Activated CD8-positive, alpha-beta memory T cell treated with anti-CD3 and anti-CD28 coated beads, Interleukin-2, amount 50 U/mL, for 1 hour (primary cell): Measurements from ENCODE around the gene PPFIA4.
"Not testable (repeated sequence)": the region's sequence is repeated elsewhere in the genome, so short reads cannot be mapped to it uniquely, and the experiment has no call there.

Experiments used
- DNase-seq: peaks from one replicate; pipeline ENCODE4 v3.0.0-alpha.2; 2020; ENCODE audit errors: extremely low read depth

The PPFIA4 gene

DNA sequence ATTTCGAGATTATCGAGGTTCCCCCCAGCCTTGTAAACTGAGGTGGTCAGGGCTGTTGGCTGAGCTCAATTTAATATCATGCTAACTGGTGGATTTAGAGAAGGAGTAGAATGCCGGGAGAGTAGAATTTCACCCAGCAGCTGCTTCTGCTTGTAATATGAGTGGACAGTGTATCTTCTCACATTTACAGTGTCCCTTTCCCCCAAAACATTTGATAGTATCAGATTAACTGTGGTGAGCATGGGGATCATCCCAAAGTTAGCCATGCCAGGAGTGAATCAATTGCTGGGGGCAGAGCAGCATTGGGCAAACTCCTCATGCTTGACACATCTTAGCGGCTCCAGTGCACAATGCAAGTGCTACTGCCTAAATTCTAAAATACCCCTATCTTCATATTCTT lies 9.2 kb upstream of the PPFIA4 start:
- DNase-seq: no peak

GRCh38 chr1:203017692-203018091 lies 8.6 kb upstream of the PPFIA4 start:
- no peak for DNase-seq

GRCh38 chr1:203022855-203023254 lies 3.4 kb upstream of the PPFIA4 start:
- not testable (repeated sequence) for DNase-seq

DNA sequence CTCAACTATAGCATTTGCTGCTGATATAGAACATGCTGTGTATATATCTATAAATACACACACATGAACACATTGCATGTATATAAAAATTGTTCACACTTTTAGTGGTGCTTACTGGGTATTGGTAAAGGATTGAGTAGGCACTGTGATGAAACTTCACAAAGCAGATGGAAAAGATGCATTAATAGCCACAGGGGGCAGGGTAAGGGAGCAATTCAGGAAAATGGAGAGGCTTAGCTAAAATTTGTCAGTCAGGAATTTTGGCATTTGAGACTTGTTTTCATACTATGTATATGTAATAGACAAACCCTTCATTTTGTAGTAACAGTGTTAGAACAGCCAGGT lies 633 bp upstream of the PPFIA4 start:
- DNase-seq: no peak

DNA sequence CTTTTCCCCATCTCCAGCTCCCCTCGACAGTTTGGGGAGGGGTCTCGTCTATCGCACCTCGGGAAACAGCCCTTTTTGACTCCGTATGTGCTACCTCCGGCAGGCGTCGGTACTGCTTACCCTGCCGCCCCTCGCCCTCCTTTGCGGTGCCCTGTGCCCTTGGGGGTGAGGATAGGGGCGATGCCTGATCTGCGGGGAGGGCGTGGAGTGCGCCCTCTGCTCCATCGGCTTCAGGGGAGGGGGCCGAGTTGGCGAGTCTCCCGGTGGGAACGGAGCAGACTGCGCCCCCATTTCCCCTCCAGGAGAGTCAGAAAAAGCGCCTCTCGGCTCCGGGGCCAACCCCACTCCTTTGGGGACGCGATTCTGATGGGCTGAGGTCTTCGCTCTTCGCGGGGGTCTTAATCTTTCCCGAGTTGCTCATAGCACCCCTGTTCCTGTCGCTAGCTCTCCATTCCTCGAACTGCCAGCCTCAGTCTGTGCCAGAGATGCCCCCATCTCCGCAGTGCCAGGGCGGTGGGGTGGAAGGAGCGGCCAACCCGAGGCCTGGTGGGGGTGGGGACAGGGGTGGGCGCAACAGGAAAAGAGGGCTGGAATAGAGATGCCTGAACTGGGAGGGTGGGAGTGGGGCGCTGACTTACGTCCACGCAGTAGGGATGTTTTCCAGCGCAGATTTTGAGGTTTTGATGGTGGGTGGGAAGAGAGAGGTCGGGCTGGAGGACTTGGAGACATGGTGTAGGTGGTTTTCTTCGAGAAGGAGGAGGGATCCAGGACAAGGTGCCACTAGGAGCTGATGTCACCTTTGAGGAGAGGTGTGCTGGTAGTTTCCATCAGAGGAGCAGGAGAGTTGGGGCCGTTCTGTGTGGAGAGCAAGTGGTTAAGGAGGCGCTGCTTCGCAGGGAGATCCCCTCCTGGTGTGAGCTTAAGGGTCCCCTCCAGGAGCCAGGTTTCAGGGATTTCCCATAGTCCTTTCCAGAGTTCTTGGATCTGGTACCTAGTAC lies 674 bp downstream of the PPFIA4 start:
- DNase-seq: no peak

DNA sequence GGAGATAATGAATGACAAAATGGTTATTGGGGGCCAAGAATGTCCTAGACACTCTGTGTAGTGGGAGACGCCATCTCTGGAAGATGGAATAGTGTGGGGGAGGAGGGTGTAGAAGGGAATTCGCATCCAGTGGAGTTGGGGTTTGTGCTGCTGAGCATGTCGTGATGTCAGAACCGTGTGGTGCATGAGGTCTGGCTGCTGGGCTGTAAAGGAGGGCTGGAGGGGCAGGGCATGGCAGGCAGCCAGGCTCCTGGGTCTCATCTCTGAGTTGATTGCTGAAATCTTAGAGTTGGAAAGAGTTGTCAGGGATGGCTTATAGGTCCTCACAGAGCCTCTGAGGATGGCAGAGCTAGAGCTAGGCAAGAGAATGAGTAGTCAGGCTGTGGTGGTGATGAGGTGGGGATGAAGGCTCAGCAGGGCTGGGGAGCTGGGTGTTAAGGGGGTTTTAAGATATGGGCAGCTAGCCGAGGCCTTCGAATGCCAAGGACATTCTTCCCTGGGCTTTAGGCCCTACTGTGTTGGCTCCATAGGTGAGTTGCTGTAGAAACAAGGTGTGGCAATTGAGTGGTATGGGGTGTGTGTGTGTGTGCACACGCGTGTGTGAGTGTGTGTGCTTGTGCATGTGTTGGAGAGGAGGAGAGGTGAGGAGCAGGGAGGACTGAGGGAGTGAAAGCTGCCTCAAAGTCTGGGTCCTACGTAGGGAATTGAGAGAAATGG lies 1.9 kb downstream of the PPFIA4 start:
- no peak for DNase-seq

GRCh38 chr1:203028784-203029553 lies 2.7 kb downstream of the PPFIA4 start:
- DNase-seq: no peak

GRCh38 chr1:203031467-203031866 lies 5.2 kb downstream of the PPFIA4 start:
- DNase-seq: no peak

- DNase-seq: no peak
Observed at GRCh38 chr1:203033287-203033686, 7.0 kb downstream of the PPFIA4 start.

GRCh38 chr1:203033917-203034316 lies 7.6 kb downstream of the PPFIA4 start:
- no peak for DNase-seq

DNA sequence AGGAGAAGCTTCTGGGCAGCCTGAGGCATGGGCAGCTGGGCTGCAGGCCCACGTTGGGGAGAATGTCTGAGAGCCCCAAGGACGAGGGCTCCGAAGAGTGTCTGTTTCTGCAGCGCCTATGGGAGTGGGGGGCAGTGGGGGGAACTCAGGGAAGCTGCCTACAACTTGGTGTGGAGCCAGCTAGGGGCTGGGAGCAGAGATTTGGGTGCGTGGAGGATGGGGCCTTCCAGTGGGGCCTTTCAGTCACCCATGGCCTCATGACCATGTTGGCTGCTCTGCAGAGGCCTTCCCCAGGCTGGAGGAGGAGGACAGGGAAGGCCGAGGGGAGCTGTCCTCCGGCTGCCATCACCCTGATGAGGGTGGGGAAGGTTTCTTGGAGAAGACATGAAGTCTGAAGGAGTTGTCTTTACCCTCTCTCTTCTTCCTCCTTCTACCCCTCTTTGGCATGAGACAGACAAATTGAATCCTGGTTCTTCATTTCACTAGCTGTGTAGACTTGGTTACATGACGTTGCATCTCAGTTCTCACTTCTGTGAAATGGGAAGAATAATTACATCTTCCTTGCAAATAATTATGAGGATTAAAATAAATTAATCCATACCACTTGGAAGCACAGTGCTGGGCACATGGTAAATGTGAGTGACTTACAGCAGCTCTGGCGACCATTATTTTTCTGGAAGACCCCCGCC lies 8.3 kb downstream of the PPFIA4 start:
- no peak for DNase-seq

- DNase-seq: no peak
Observed at GRCh38 chr1:203035111-203036000, 9.1 kb downstream of the PPFIA4 start.

DNA sequence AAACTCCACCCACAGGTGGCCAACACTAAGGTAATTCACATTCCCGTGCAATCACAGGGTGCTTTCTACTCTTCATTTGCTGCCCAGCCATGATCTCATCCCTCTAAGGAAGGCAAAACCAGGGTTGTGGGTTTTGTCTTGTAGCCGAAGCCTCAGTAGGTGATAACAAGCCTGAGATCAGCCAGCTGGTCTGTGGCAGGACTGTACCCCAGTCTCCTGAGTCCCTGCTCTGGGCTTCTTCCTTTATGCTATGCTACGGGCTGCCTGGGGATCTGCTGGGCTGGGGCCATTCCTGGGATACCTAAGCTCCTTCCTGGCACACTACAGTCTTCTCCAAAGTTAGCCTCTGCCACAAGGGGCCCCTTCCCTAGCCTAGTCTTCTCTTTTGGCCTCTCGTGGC lies 9.8 kb downstream of the PPFIA4 start:
- DNase-seq: no peak

DNA sequence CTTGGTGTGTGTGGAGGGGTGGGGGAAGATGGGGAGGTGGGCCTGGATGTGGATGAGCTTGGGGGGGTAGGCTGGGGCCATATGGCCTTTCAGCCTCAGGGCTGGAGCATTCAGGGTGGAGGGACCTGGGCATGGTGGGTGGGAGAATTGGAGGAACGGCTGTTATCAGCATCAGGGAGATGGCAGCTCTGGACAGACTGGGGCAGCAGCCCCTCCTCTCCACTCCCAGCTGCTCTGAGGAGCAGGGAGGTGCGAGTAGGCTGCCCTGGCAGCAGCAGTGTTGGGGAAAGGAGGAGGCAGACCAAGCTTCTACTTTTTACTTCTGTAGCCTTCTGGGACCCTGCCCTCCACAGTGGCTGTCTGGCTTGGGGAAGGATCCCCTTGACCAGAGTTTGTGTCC lies 10.2 kb downstream of the PPFIA4 start:
- DNase-seq: no peak

- DNase-seq: no peak
Observed at GRCh38 chr1:203037509-203038190, 11.4 kb downstream of the PPFIA4 start.

DNA sequence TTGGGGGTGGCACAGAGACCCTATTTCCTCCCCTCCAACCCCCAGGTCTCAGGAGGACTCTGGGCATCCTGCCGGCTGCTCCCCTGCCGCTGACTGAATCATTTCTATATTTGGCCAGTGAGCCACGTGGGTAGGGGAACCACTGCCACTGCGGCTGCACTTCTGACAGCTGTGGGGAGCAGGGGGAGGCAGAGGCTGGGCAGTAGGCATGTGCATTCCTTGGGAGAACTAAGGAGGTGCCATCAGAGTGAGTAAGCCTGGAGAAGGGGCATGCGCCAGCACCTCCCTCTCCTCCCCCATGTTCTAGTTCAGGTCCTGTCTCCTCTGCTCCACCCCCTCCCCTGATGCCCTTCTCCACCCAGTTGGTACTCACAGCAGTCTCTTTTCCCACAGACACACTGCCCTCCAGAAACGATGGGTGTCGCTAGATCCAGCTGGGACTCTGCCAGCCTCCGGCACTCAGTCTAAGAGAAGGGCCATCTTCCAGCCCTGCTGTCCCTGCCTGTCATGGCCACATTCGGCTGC lies 12.0 kb downstream of the PPFIA4 start:
- no peak for DNase-seq

DNA sequence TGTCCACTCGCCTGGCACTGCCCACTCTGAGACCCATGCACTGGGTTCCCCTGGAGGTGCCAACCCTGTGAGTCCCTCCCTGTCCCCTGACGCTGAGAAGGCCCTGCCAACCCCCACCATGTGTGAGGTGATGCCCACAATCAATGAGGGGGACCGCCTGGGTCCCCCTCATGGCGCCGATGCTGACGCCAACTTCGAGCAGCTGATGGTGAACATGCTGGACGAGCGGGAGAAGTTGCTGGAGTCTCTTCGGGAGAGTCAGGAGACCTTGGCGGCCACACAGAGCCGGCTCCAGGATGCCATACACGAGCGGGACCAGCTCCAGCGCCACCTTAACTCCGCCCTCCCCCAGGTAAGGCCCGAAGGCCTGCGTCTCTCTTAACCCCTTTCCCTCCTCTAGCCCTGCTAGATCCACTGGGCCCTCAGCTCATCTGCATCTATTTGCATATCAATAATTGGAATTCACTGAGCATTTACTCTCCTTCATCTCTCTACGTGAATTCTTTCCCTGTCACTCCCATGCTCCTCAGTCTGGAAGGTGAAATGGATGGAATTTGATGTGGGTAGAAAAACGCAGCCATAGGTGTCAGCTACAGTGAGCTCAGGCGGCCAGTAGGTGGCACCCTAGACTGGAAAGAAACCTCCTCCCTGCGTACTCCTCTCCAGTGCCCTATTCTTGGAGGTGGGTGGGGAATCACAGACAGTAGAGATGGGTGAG lies 12.8 kb downstream of the PPFIA4 start:
- peak; percentile 27 for DNase-seq

GRCh38 chr1:203039609-203040512 lies 13.6 kb downstream of the PPFIA4 start:
- DNase-seq: no peak
